Keratinocyte (primary cell): Measurements from ENCODE around the gene ARFGAP3. TPM values are rescaled to one million over a fixed set of nuclear protein-coding genes. Genes with fewer than 3 reads are reported as not detected.
A peak's percentile ranks its signal among the peaks of the same experiment; 100 is the strongest.

Source experiments
- DNase-seq: peaks from one replicate; pipeline ENCODE4 v3.0.0-alpha.2; 2011; ENCODE audit warnings: low read depth, missing footprints, low spot score
- FAIRE-seq: peaks from 2 replicates; lab custom pipeline; 2011; peaks lifted over from hg19 to GRCh38; lab: Jason Lieb, UNC
- H2AFZ ChIP-seq: 2 replicates; pipeline ENCODE4 v1.6.0; 2012; ENCODE audit warnings: low read length, control low read depth, inconsistent platforms; ENCODE audit not compliant: control insufficient read depth
- H3K27ac ChIP-seq: 2 replicates; pipeline ENCODE4 v1.5.1; 2011; ENCODE audit warnings: low read length; ENCODE audit not compliant: control insufficient read depth, insufficient read depth
- H3K27me3 ChIP-seq: 3 replicates; pipeline ENCODE4 v1.6.0; 2011; ENCODE audit warnings: low read length; ENCODE audit not compliant: control insufficient read depth, insufficient read depth; ENCODE audit errors: extremely low read depth
- H3K36me3 ChIP-seq, 2 experiments: 2 replicates in 1 of 2; 3 replicates in 1 of 2; pipeline ENCODE4 v1.5.1; 2011; ENCODE audit warnings: low read length in 2 of 2, mild to moderate bottlenecking in 1 of 2; ENCODE audit not compliant: control insufficient read depth in 2 of 2, insufficient read depth in 2 of 2; ENCODE audit errors: extremely low read depth in 1 of 2
- H3K4me1 ChIP-seq: 3 replicates; pipeline ENCODE4 v1.5.1; 2011; ENCODE audit warnings: low read length; ENCODE audit not compliant: control insufficient read depth, insufficient read depth; ENCODE audit errors: extremely low read depth
- H3K4me2 ChIP-seq: 3 replicates; pipeline ENCODE4 v1.6.0; 2011; ENCODE audit warnings: low read depth, low read length; ENCODE audit not compliant: control insufficient read depth, insufficient read depth; ENCODE audit errors: extremely low read depth
- H3K4me3 ChIP-seq, 3 experiments: fragments of 200-600 bp in 1 of 3; sonication (generic) in 1 of 3; 2 replicates in 2 of 3; 3 replicates in 1 of 3; pipeline ENCODE4 v1.5.1; 2011 to 2016; ENCODE audit warnings: low read length in 3 of 3, mild to moderate bottlenecking in 3 of 3, control low read depth in 2 of 3, inconsistent platforms in 1 of 3, low read depth in 1 of 3, mixed read lengths in 1 of 3, mixed run types in 1 of 3, moderate library complexity in 1 of 3; ENCODE audit not compliant: control insufficient read depth in 2 of 3, insufficient read depth in 2 of 3; ENCODE audit errors: extremely low read depth in 1 of 3
- H3K79me2 ChIP-seq: 2 replicates; pipeline ENCODE4 v1.6.0; 2012; ENCODE audit warnings: low read length; ENCODE audit not compliant: control insufficient read depth, insufficient read depth
- H3K9ac ChIP-seq: 3 replicates; pipeline ENCODE4 v1.6.0; 2011; ENCODE audit warnings: low read length; ENCODE audit not compliant: control insufficient read depth, insufficient read depth; ENCODE audit errors: extremely low read depth
- H3K9me1 ChIP-seq: 3 replicates; pipeline ENCODE4 v1.6.0; 2011; ENCODE audit warnings: low read length; ENCODE audit not compliant: control insufficient read depth, insufficient read depth; ENCODE audit errors: extremely low read depth
- H3K9me3 ChIP-seq: 2 replicates; pipeline ENCODE4 v1.5.1; 2012; ENCODE audit warnings: low read depth, low read length; ENCODE audit not compliant: control insufficient read depth
- H4K20me1 ChIP-seq: 3 replicates; pipeline ENCODE4 v1.6.0; 2011; ENCODE audit warnings: low read length; ENCODE audit not compliant: control insufficient read depth, insufficient read depth; ENCODE audit errors: extremely low read depth
- CTCF ChIP-seq, 3 experiments: IDR thresholded peaks in 1 of 3; conservative IDR thresholded peaks in 1 of 3; optimal IDR thresholded peaks in 1 of 3; 2 replicates in 2 of 3; 3 replicates in 1 of 3; pipeline versions ENCODE3 to v1.5.1; 2011; ENCODE audit warnings: low read length in 3 of 3, mild to moderate bottlenecking in 3 of 3, moderate library complexity in 2 of 3, control low read depth in 1 of 3, inconsistent platforms in 1 of 3; ENCODE audit not compliant: insufficient read depth in 2 of 3; ENCODE audit errors: extremely low read depth in 1 of 3
- EZH2 ChIP-seq: IDR thresholded peaks from one replicate; pipeline ENCODE4 v1.6.1; 2012; ENCODE audit warnings: inconsistent platforms, mild to moderate bottlenecking, low read length, moderate library complexity
- dilution Hi-C: fragments of 300-500 bp; cut with MboI; formaldehyde crosslinking; loops from one replicate; pipeline ENCODE4 v1.7.0; 2020; ENCODE audit warnings: low sequenced_read_pairs; ENCODE audit not compliant: extremely low pct_ligation_motif_present
- polyA plus RNA-seq, 5 experiments: library from polyadenylated mRNA; depleted of rRNA in 3 of 5; stranded (reverse) in 3 of 5; stranded (forward) in 1 of 5; unstranded in 1 of 5; fragments of >200 nt; gene quantifications; 1 replicate in 1 of 5; 2 replicates in 3 of 5; 3 replicates in 1 of 5; pipeline versions ENCODE4 v1.2.1 to v1.2.3, GENCODE V29; 2011 to 2012; ENCODE audit warnings: missing spikeins in 2 of 5, low read depth in 1 of 5, low replicate concordance in 1 of 5

ARFGAP3 gene
- polyA plus RNA-seq, 1 donor (not counting 4 experiments of a cell fraction or from before 2014, with no cell fraction given), result 28.3 TPM

- Histone ChIP-seq H3K9ac (no peak overlapping the region), H3K9me3 (no peaks in the 10 kb centered on the region), H3K4me2 (no peak overlapping the region), H3K4me1 (no peaks in the 10 kb centered on the region), H3K9me1 (no peaks in the 10 kb centered on the region), H3K4me3 (no peak overlapping the region), H4K20me1 (peaks cover 3% of the 10 kb centered on the region), H2AFZ (no peak overlapping the region), H3K27ac (no peak overlapping the region), H3K36me3 (peaks cover 0 to 14% of the 10 kb centered on the region in 2 experiments), H3K27me3 (no peaks in the 10 kb centered on the region), H3K79me2 (peaks cover 10% of the 10 kb centered on the region)
- no peak for DNase-seq
- dilution Hi-C loops, result no loop called here
- TF ChIP-seq CTCF (optimal IDR thresholded peaks at IDR 0.05 in 1 of 3, IDR thresholded peaks at IDR 0.05 in 1 of 3, conservative IDR thresholded peaks at IDR 0.05 in 1 of 3; ENCODE audit: extremely low read depth in 1 of 3, insufficient read depth in 2 of 3, low read length in 3 of 3) (no peak), EZH2 (no peak)
- FAIRE-seq, result peak; percentile 49
These were observed 38.0 kb upstream of the ARFGAP3 start for GRCh38 chr22:42895087-42895486.

- Histone ChIP-seq H2AFZ (no peak overlapping the region), H3K36me3 (peaks cover 1 to 19% of the 10 kb centered on the region in 2 experiments), H3K9ac (no peak overlapping the region), H3K27ac (no peak overlapping the region), H3K79me2 (peaks cover 4% of the 10 kb centered on the region), H3K4me2 (no peak overlapping the region), H3K9me3 (no peaks in the 10 kb centered on the region), H3K4me3 (no peak overlapping the region), H3K27me3 (no peaks in the 10 kb centered on the region), H3K9me1 (no peaks in the 10 kb centered on the region), H3K4me1 (no peaks in the 10 kb centered on the region), H4K20me1 (no peaks in the 10 kb centered on the region)
- TF ChIP-seq CTCF (optimal IDR thresholded peaks at IDR 0.05 in 1 of 3, IDR thresholded peaks at IDR 0.05 in 1 of 3, conservative IDR thresholded peaks at IDR 0.05 in 1 of 3; ENCODE audit: extremely low read depth in 1 of 3, insufficient read depth in 2 of 3, low read length in 3 of 3) (no peak), EZH2 (no peak)
- DNase-seq (no peak), FAIRE-seq (no peak)
- dilution Hi-C loops, result no loop called here
These were observed 36.5 kb upstream of the ARFGAP3 start for GRCh38 chr22:42893371-42894150.
